Measurements from ENCODE around the gene MB21D2. TPM values are rescaled to one million over a fixed set of nuclear protein-coding genes. Genes with fewer than 3 reads are reported as not detected.

Gene MB21D2
- total and polyA plus RNA-seq, 10 donors, result 0.59 to 3.5 (median 2.0) TPM

GRCh38 chr3:192927016-192927415 is 9.4 kb upstream of the MB21D2 start:
- Histone ChIP-seq H3K36me3 (no peaks in the 10 kb centered on the region), H3K9me3 (no peaks in the 10 kb centered on the region), H3K4me1 (peaks cover 0 to 4% (median 0%) of the 10 kb centered on the region in 6 donors), H3K27ac (no peak overlapping the region), H3K4me3 (no peak overlapping the region), H3K27me3 (replicated peaks in 1 of 7) (no peaks in the 10 kb centered on the region)
- intact Hi-C loops (cut with DNase I; ENCODE audit: low total_unique reads), result no loop called here
- 83 to 95% (median 89%) methylated on average over 3 of the region's 3 CpGs for WGBS, 5 donors
- no peak for DNase-seq
- TF ChIP-seq CTCF (IDR thresholded peaks at IDR 0.05 in 8 of 11, conservative IDR thresholded peaks at IDR 0.05 in 3 of 11) (no peak), POLR2AphosphoS5 (IDR thresholded peaks at IDR 0.05) (no peak), POLR2A (IDR thresholded peaks at IDR 0.05) (no peak)

GRCh38 chr3:192923731-192924130 is 6.1 kb upstream of the MB21D2 start:
- H3K4me3 ChIP-seq, result no peak overlapping the region
- H3K27ac ChIP-seq, result no peak overlapping the region
- 48 to 62% (median 60%) methylated on average over 2 of the region's 2 CpGs for WGBS, 5 donors
- H3K4me1 ChIP-seq, result peaks cover 0 to 2% (median 0%) of the 10 kb centered on the region in 6 donors
- H3K9me3 ChIP-seq, result no peaks in the 10 kb centered on the region
- peaks cover 0 to 23% (median 0%) of the 10 kb centered on the region in 7 donors for H3K27me3 ChIP-seq (replicated peaks in 1 of 7)
- no peak for DNase-seq
- TF ChIP-seq POLR2AphosphoS5 (IDR thresholded peaks at IDR 0.05) (no peak), POLR2A (IDR thresholded peaks at IDR 0.05) (no peak), CTCF (IDR thresholded peaks at IDR 0.05 in 8 of 11, conservative IDR thresholded peaks at IDR 0.05 in 3 of 11) (no peak)
- no peaks in the 10 kb centered on the region for H3K36me3 ChIP-seq
- intact Hi-C loops (cut with DNase I; ENCODE audit: low total_unique reads), result no loop called here

GRCh38 chr3:192921793-192922192 is 4.1 kb upstream of the MB21D2 start:
- H3K9me3 ChIP-seq, result no peaks in the 10 kb centered on the region
- no peak overlapping the region for H3K4me3 ChIP-seq
- H3K27me3 ChIP-seq (replicated peaks in 1 of 7), result peaks cover 0 to 42% (median 8%) of the 10 kb centered on the region in 7 donors
- no peaks in the 10 kb centered on the region for H3K36me3 ChIP-seq
- H3K4me1 ChIP-seq, result peaks cover 0 to 21% (median 8%) of the 10 kb centered on the region in 6 donors
- no peak overlapping the region for H3K27ac ChIP-seq
- DNase-seq, result no peak
- intact Hi-C loops (cut with DNase I; ENCODE audit: low total_unique reads), result no loop called here
- TF ChIP-seq CTCF (IDR thresholded peaks at IDR 0.05 in 8 of 11, conservative IDR thresholded peaks at IDR 0.05 in 3 of 11) (no peak), POLR2A (IDR thresholded peaks at IDR 0.05) (no peak), POLR2AphosphoS5 (IDR thresholded peaks at IDR 0.05) (no peak)

- H3K4me3 ChIP-seq, result no peak overlapping the region
- 90 to 99% (median 94%) methylated on average over 3 of the region's 3 CpGs for WGBS, 5 donors
- H3K36me3 ChIP-seq, result no peaks in the 10 kb centered on the region
- no peak for DNase-seq
- peaks cover 0 to 33% (median 17%) of the 10 kb centered on the region in 6 donors for H3K4me1 ChIP-seq
- no peaks in the 10 kb centered on the region for H3K9me3 ChIP-seq
- intact Hi-C loops (cut with DNase I; ENCODE audit: low total_unique reads), result no loop called here
- H3K27me3 ChIP-seq (replicated peaks in 1 of 7), result peaks cover 0 to 56% (median 8%) of the 10 kb centered on the region in 7 donors
- TF ChIP-seq CTCF (IDR thresholded peaks at IDR 0.05 in 8 of 11, conservative IDR thresholded peaks at IDR 0.05 in 3 of 11) (no peak), POLR2AphosphoS5 (IDR thresholded peaks at IDR 0.05) (no peak), POLR2A (IDR thresholded peaks at IDR 0.05) (no peak)
- H3K27ac ChIP-seq, result no peak overlapping the region
Observed at GRCh38 chr3:192920411-192920810, 2.8 kb upstream of the MB21D2 start.
